Midbrain (tissue), 1 donor: Measurements from ENCODE around the gene MRPL46.
"Not testable (repeated sequence)": the region's sequence is repeated elsewhere in the genome, so short reads cannot be mapped to it uniquely, and the experiment has no call there.

ENCODE experiments used
- DNase-seq: peaks from one replicate; lab custom pipeline; 2025; lab: John Stamatoyannopoulos, UW

Gene MRPL46

GRCh38 chr15:88441076-88441730 lies 26.0 kb downstream of the MRPL46 start:
- no peak for DNase-seq

GRCh38 chr15:88440021-88440420 lies 27.2 kb downstream of the MRPL46 start:
- DNase-seq: no peak

GRCh38 chr15:88438181-88438580 lies 29.0 kb downstream of the MRPL46 start:
- DNase-seq: no peak

GRCh38 chr15:88434106-88434505 lies 33.1 kb downstream of the MRPL46 start:
- DNase-seq: not testable (repeated sequence)

GRCh38 chr15:88433046-88433685 lies 34.0 kb downstream of the MRPL46 start:
- DNase-seq: no peak

GRCh38 chr15:88431441-88431840 lies 35.7 kb downstream of the MRPL46 start:
- no peak for DNase-seq

GRCh38 chr15:88430051-88430450 lies 37.1 kb downstream of the MRPL46 start:
- DNase-seq: no peak

- DNase-seq: no peak
Measured at GRCh38 chr15:88428805-88429605, 38.2 kb downstream of the MRPL46 start.

- DNase-seq: no peak
Measured at GRCh38 chr15:88428053-88428452, 39.1 kb downstream of the MRPL46 start.

- DNase-seq: no peak
Measured at GRCh38 chr15:88426304-88426703, 40.9 kb downstream of the MRPL46 start.

- DNase-seq: no peak
Measured at GRCh38 chr15:88423331-88423730, 43.9 kb downstream of the MRPL46 start.

- DNase-seq: no peak
Measured at GRCh38 chr15:88419830-88420229, 47.4 kb downstream of the MRPL46 start.
